Hypothalamus (tissue), 51 donors: ENCODE measurements around the gene ISLR2.
A peak's percentile ranks its signal among the peaks of the same experiment; 100 is the strongest.

ENCODE experiments used
- DNase-seq, 51 donors: peaks; one replicate each; lab custom pipeline; 2025; lab: John Stamatoyannopoulos, UW

The ISLR2 gene

DNA sequence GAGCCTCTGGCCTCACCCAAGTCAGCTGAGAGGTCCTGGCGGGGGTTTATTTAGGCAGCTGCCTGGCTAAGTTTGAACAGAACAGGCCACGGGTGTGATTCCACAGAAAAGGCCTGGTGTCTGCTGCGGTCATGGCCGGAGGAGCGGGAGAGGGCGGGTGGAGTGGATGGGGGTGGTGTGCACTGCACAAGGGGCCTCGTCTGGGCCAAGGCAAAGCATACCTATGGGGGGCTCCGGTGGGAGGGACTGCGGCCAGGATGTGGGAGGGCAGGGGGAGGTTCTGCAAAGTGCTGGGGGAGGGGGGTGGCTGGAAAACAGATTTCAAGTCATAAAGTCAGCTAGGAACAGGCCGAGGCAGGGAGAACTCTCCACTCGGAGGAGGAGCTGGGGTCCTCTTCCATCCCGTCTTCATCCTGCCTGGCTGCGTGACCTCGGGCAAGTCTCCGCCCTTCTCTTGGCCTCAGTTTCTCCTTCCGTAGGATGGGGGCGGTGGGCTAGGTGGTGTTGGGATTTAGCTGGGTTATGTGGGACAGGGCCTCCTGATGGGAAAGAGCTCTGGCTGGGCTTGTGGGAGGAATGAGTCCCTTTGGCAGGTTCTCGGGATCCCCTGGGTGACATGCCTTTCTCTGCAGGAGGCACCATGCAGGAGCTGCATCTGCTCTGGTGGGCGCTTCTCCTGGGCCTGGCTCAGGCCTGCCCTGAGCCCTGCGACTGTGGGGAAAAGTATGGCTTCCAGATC, 44.0 kb downstream of the ISLR2 start:
- no peak for DNase-seq

GRCh38 chr15:74174958-74175253, 44.5 kb downstream of the ISLR2 start:
- DNase-seq: no peak

- no peak for DNase-seq
These were observed 45.1 kb downstream of the ISLR2 start for GRCh38 chr15:74175271-74176191.

- no peak for DNase-seq
These were observed 46.2 kb downstream of the ISLR2 start for GRCh38 chr15:74176262-74177214.

- DNase-seq: no peak
These were observed 48.1 kb downstream of the ISLR2 start for GRCh38 chr15:74178326-74179100.

DNA sequence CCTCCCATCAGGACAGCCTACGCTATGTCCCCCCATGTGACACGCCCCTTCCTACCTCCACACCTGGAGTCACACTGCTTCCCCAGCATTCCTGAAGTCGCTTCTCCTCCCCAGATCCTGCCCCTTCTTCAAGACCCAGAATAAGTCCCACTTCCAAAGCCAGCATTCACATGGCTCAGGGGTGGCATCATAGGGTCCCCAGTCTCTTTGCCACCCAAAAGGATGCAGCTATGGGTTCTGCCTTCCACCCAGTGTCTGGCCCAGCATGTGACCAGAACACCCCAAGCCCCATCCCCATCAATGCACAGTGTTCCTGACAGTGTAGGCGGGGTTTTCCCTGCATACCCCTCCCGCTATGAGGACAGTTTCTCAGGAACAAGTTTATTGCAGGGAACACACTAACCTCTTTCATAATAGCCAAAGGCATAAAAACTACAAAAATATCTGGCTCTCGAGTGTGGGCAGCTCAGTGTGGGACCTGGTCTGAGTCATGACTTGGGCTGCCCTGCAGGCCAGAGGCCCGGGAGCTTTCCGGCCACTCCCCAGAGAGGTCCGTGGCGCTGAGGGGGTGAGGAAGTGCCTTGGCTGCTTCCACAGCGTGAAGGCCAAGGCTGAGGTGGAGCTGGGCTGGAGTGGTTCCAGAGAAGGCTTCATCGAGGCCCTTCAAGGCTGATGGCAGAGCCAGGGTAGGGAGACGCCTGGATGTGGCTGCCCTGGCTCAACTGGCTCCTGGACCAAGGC, 48.9 kb downstream of the ISLR2 start:
- DNase-seq: peak in 9 of 51 donors; percentile 7 to 81 (median 30)

GRCh38 chr15:74179983-74180880, 49.8 kb downstream of the ISLR2 start:
- DNase-seq: no peak

- no peak for DNase-seq
These were observed 50.7 kb downstream of the ISLR2 start for GRCh38 chr15:74180881-74181602.

- DNase-seq: no peak
These were observed 51.7 kb downstream of the ISLR2 start for GRCh38 chr15:74182131-74182530.

- DNase-seq: no peak
These were observed 54.3 kb downstream of the ISLR2 start for GRCh38 chr15:74184582-74185091.

- DNase-seq: no peak
These were observed 55.4 kb downstream of the ISLR2 start for GRCh38 chr15:74185710-74186348.
